Gastrocnemius medialis (tissue), 4 donors: ENCODE data around the gene KRTAP10-6. TPM values are rescaled to one million over a fixed set of nuclear protein-coding genes. Genes with fewer than 3 reads are reported as not detected.
"Not testable (repeated sequence)": the region's sequence is repeated elsewhere in the genome, so short reads cannot be mapped to it uniquely, and the experiment has no call there.

Source experiments
- ATAC-seq, 2 donors: fragments of 150-250 bp; one replicate each; pipeline ENCODE4 v1.9.1; 2016
- DNase-seq, 2 donors: peaks; one replicate each; pipeline ENCODE4 v3.0.0-alpha.2; 2019
- H3K27ac ChIP-seq, 4 donors: fragments of 200-600 bp; sonication (generic); 1 replicate in 1 of 4; 2 replicates in 3 of 4; pipeline ENCODE4 v1.5.1; 2016 to 2018; ENCODE audit warnings: mild to moderate bottlenecking in 2 of 4, moderate library complexity in 1 of 4
- H3K27me3 ChIP-seq, 3 donors: fragments of 200-600 bp; sonication (generic) in 2 of 3; 1 replicate in 1 of 3; 2 replicates in 2 of 3; pipeline versions ENCODE4 v1.5.1 to v1.6.0; 2016 to 2019; ENCODE audit warnings: mild to moderate bottlenecking in 1 of 3, moderate library complexity in 1 of 3
- H3K36me3 ChIP-seq, 2 donors: fragments of 200-600 bp; sonication (generic) in 1 of 2; one replicate each; pipeline ENCODE4 v1.5.1; 2017 to 2018
- H3K4me1 ChIP-seq, 2 donors: fragments of 200-600 bp; sonication (generic) in 1 of 2; one replicate each; pipeline ENCODE4 v1.5.1; 2016 to 2017; ENCODE audit warnings: mild to moderate bottlenecking in 2 of 2
- H3K4me3 ChIP-seq, 4 donors: fragments of 200-600 bp; sonication (generic) in 3 of 4; 1 replicate in 1 of 4; 2 replicates in 3 of 4; pipeline ENCODE4 v1.5.1; 2016 to 2019; ENCODE audit warnings: mild to moderate bottlenecking in 2 of 4
- H3K9me3 ChIP-seq, 3 donors: fragments of 200-600 bp; sonication (generic) in 2 of 3; 1 replicate in 1 of 3; 2 replicates in 2 of 3; pipeline ENCODE4 v1.5.1; 2016 to 2019
- POLR2A ChIP-seq, 2 donors: fragments of 450-650 bp; IDR thresholded peaks; one replicate each; pipeline ENCODE4 v1.6.1; 2017; ENCODE audit warnings: antibody characterized with exemption in 2 of 2, mild to moderate bottlenecking in 2 of 2, moderate library complexity in 2 of 2
- in situ Hi-C, 4 donors: fragments of 200-750 bp; cut with MboI; loops; one replicate each; pipeline versions ENCODE4 v1.15.0 to v1.8.0; 2017; ENCODE audit warnings: low sequenced_read_pairs in 4 of 4
- intact Hi-C: fragments of 100-400 bp; cut with DNase I; formaldehyde crosslinking; loops from one replicate; pipeline ENCODE4 v1.15.1; 2023; ENCODE audit warnings: low total_unique reads
- total RNA-seq, 4 donors: library from RNA; depleted of rRNA; stranded (reverse); fragments of >200 nt; gene quantifications; one replicate each; pipeline versions ENCODE4 v1.1.0 to v1.2.3, GENCODE V29; 2016
- TF ChIP-seq, protein P1 (sequence below), 5 experiments: fragments of 450-650 bp in 3 of 5; fragments of 200-600 bp in 2 of 5; sonication (generic) in 2 of 5; IDR thresholded peaks in 4 of 5; conservative IDR thresholded peaks in 1 of 5; 1 replicate in 4 of 5; 2 replicates in 1 of 5; pipeline ENCODE4 v1.5.1; 2016 to 2019; ENCODE audit warnings: antibody characterized with exemption in 5 of 5, mild to moderate bottlenecking in 3 of 5, moderate library complexity in 3 of 5

Gene KRTAP10-6
- total RNA-seq, 4 donors from 2014 or later, result not detected

DNA sequence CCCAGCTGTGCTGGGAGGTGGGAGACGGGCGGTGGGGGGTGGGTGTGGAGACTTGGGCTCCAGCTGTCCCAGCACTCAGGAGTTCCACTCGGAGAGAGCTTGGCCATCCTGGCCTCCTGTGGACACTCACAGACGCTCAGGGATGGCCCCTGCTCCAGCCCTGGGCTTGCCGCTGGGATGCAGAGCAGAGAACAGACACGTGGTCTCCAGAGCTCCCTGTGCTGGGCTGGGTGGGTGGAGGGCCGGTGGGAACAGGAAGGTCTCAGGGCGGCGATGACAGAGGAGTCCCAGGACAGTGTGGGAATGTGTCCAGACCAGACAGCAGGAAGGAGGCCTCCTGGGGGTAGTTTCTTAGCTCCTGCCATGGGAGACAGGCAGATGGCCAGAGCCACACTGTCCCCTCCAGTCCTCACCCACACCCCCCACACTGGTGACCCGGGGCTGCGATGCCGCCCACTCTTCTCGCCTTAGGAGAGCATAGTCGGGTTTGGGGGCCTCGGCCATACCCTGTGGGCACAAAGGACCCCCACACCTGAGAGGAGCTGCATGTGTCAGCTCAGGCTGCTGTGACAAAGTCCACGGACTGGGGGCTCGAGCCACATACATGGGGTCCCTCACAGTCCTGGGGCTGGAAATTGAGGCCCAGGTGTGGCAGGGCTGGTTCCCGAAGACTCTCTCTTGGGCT is 36.5 kb upstream of the KRTAP10-6 start:
- ATAC-seq (no peak), DNase-seq (no peak)
- TF ChIP-seq, protein P1, sequence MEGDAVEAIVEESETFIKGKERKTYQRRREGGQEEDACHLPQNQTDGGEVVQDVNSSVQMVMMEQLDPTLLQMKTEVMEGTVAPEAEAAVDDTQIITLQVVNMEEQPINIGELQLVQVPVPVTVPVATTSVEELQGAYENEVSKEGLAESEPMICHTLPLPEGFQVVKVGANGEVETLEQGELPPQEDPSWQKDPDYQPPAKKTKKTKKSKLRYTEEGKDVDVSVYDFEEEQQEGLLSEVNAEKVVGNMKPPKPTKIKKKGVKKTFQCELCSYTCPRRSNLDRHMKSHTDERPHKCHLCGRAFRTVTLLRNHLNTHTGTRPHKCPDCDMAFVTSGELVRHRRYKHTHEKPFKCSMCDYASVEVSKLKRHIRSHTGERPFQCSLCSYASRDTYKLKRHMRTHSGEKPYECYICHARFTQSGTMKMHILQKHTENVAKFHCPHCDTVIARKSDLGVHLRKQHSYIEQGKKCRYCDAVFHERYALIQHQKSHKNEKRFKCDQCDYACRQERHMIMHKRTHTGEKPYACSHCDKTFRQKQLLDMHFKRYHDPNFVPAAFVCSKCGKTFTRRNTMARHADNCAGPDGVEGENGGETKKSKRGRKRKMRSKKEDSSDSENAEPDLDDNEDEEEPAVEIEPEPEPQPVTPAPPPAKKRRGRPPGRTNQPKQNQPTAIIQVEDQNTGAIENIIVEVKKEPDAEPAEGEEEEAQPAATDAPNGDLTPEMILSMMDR (IDR thresholded peaks at IDR 0.05 in 4 of 5, conservative IDR thresholded peaks at IDR 0.05 in 1 of 5), result no peak
- no peak for TF ChIP-seq POLR2A (IDR thresholded peaks at IDR 0.05)
- H3K27me3 ChIP-seq, result peaks cover 0 to 16% (median 14%) of the 10 kb centered on the region in 3 donors
- no peak overlapping the region for H3K4me3 ChIP-seq
- no peak overlapping the region for H3K27ac ChIP-seq
- in situ Hi-C loops, result no loop called here
- no peaks in the 10 kb centered on the region for H3K36me3 ChIP-seq
- intact Hi-C loops, result no loop called here
- no peaks in the 10 kb centered on the region for H3K9me3 ChIP-seq
- H3K4me1 ChIP-seq, result no peaks in the 10 kb centered on the region

DNA sequence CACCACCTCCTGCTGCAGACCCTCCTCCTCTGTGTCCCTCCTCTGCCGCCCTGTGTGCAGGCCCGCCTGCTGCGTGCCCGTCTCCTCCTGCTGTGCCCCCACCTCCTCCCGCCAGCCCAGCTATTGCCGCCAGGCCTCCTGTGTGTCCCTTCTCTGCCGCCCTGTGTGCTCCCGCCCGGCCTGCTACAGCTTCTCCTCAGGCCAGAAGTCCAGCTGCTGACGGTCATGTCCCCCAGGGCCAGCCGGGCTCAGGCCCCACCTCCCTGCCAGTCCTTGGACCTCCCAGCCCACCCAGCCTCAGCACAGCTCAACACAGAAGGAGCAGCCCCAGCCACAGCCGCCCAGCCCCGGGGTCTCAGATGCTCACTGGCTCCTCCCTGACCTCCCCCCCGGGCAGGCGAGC is 35.5 kb upstream of the KRTAP10-6 start:
- DNase-seq, H3K9me3 ChIP-seq, intact Hi-C loops, H3K27ac ChIP-seq, ATAC-seq, in situ Hi-C loops, H3K4me3 ChIP-seq, H3K4me1 ChIP-seq, H3K36me3 ChIP-seq: not testable (repeated sequence)
- H3K27me3 ChIP-seq, result peaks cover 0 to 16% (median 14%) of the 10 kb centered on the region in 3 donors

DNA sequence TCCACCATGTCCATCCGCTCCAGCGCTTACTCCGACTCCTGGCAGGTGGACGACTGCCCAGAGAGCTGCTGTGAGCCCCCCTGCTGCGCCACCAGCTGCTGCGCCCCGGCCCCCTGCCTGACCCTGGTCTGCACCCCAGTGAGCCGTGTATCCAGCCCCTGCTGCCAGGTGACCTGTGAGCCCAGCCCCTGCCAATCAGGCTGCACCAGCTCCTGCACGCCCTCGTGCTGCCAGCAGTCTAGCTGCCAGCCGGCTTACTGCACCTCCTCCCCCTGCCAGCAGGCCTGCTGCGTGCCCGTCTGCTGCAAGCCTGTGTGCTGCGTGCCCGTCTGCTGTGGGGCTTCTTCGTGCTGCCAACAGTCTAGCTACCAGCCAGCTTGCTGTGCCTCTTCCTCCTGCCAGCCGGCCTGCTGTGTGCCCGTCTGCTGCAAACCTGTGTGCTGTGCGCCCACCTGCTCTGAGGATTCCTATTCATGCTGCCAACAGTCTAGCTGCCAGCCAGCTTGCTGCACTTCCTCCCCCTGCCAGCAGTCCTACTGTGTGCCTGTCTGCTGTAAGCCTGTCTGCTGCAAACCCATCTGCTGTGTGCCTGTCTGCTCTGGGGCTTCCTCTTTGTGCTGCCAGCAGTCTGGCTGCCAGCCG is 35.0 kb upstream of the KRTAP10-6 start:
- H3K27me3 ChIP-seq, result peaks cover 0 to 16% (median 14%) of the 10 kb centered on the region in 3 donors
- H3K9me3 ChIP-seq, ATAC-seq, H3K4me3 ChIP-seq, H3K27ac ChIP-seq, H3K36me3 ChIP-seq, H3K4me1 ChIP-seq, DNase-seq, in situ Hi-C loops, intact Hi-C loops: not testable (repeated sequence)

DNA sequence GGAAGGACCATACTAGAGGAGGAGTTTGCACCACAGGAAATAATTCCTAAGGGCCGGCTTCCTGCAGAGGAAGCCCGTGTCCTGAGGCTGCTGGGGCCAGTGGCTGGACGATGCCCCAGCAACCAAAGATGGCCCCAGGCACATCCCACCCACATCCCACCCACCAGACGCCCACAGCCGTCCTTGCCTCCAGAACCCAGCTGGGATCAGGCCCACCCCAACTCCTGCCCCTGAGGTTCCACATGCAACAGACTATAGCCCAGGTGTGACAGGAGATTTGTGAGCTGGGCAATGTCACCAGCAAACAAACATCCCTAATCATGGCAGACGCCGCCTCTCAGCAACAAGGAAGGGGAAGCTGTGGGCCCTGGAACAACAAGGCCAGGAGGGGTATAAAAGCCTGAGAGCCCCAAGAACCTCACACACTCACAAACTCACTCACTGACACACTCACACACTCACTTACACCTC is 34.4 kb upstream of the KRTAP10-6 start, which contains the start of gene KRTAP10-9:
TSS of gene KRTAP10-9 (plus strand) at position 421 of the 471 bp plus-strand sequence. CDS start 79 bp downstream, outside the sequence.
- no peak within 1 kb of the TSS for H3K27ac ChIP-seq
- in situ Hi-C loops, result no loop called here
- peaks cover 0 to 16% (median 14%) of the 10 kb centered on the region in 3 donors for H3K27me3 ChIP-seq
- no peak for DNase-seq
- ATAC-seq, result no peak
- intact Hi-C loops, result no loop called here
- H3K36me3 ChIP-seq, result no peaks in the 10 kb centered on the region
- H3K4me1 ChIP-seq, result no peaks in the 10 kb centered on the region
- TF ChIP-seq POLR2A (IDR thresholded peaks at IDR 0.05), result no peak
- TF ChIP-seq, protein P1 (IDR thresholded peaks at IDR 0.05 in 4 of 5, conservative IDR thresholded peaks at IDR 0.05 in 1 of 5), result no peak
- no peak within 1 kb of the TSS for H3K4me3 ChIP-seq
- no peaks in the 10 kb centered on the region for H3K9me3 ChIP-seq

DNA sequence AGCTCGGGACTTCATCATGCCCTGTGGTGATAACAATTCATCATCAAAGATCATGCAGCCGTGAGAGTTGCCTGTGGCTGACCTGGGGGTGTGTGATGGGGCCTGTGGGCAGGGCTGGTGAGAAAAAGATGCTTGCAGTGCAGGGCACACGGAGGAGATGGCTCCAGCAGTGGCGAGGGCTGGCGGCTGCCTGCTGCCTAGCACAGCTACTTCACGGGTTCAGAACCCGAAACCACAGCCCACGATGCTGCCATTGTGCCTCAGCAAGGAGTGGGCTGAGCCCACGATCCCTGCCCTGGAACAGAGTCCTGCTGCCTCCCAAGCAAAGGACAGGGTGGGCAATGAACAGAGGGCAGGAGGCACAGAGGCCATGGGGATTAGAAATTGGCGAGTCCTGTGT is 34.0 kb upstream of the KRTAP10-6 start:
- H3K27ac ChIP-seq, result no peak overlapping the region
- no peak for ATAC-seq
- DNase-seq, result no peak
- H3K27me3 ChIP-seq, result peaks cover 0 to 16% (median 14%) of the 10 kb centered on the region in 3 donors
- no peak overlapping the region for H3K4me3 ChIP-seq
- TF ChIP-seq POLR2A (IDR thresholded peaks at IDR 0.05), result no peak
- TF ChIP-seq, protein P1 (IDR thresholded peaks at IDR 0.05 in 4 of 5, conservative IDR thresholded peaks at IDR 0.05 in 1 of 5), result no peak
- H3K36me3 ChIP-seq, result no peaks in the 10 kb centered on the region
- no peaks in the 10 kb centered on the region for H3K4me1 ChIP-seq
- in situ Hi-C loops, result no loop called here
- intact Hi-C loops, result no loop called here
- H3K9me3 ChIP-seq, result no peaks in the 10 kb centered on the region
